Body of pancreas (tissue), 4 donors: Measurements from ENCODE around the gene ANKRD34A. TPM values are rescaled to one million over a fixed set of nuclear protein-coding genes. Genes with fewer than 3 reads are reported as not detected.
A peak's percentile ranks its signal among the peaks of the same experiment; 100 is the strongest.

ENCODE experiments used
- ATAC-seq: fragments of 150-250 bp; one replicate; pipeline ENCODE4 v1.9.1; 2016
- DNase-seq, 4 donors: peaks; one replicate each; pipeline ENCODE4 v3.0.0-alpha.2; 2019
- H3K27ac ChIP-seq, 4 donors: fragments of 200-600 bp; sonication (generic); 1 replicate in 3 of 4; 2 replicates in 1 of 4; pipeline versions ENCODE4 v1.5.1 to v1.6.1; 2016 to 2019; ENCODE audit warnings: mild to moderate bottlenecking in 1 of 4, mixed read lengths in 1 of 4, moderate library complexity in 1 of 4
- H3K27me3 ChIP-seq, 2 donors: fragments of 200-600 bp; sonication (generic); one replicate each; pipeline ENCODE4 v1.6.0; 2016; ENCODE audit warnings: mild to moderate bottlenecking in 1 of 2
- H3K36me3 ChIP-seq, 2 donors: fragments of 200-600 bp; sonication (generic); replicated peaks in 1 of 2; 2 replicates each; pipeline ENCODE4 v1.5.1; 2016; ENCODE audit warnings: low read depth in 2 of 2; ENCODE audit not compliant: insufficient read depth in 1 of 2
- H3K4me1 ChIP-seq: fragments of 200-600 bp; sonication (generic); one replicate; pipeline ENCODE4 v1.6.0; 2016
- H3K4me3 ChIP-seq, 2 donors: fragments of 200-600 bp; sonication (generic); 1 replicate in 1 of 2; 2 replicates in 1 of 2; pipeline ENCODE4 v1.5.1; 2016 to 2019
- H3K9me3 ChIP-seq, 3 donors: fragments of 200-600 bp; sonication (generic); 1 replicate in 2 of 3; 2 replicates in 1 of 3; pipeline ENCODE4 v1.5.1; 2016
- POLR2A ChIP-seq, 3 donors: fragments of 450-650 bp; IDR thresholded peaks; one replicate each; pipeline ENCODE4 v1.6.1; 2016; ENCODE audit warnings: antibody characterized with exemption in 3 of 3, mild to moderate bottlenecking in 2 of 3
- WGBS, 2 donors: methylation state at CpG; one replicate each; pipeline ENCODE4 v1.1.5; 2017; 5-methylcytosine and 5-hydroxymethylcytosine counted together
- intact Hi-C: fragments of 100-400 bp; cut with DNase I; formaldehyde crosslinking; loops from one replicate; pipeline ENCODE4 v1.15.1; 2023
- total RNA-seq, 2 donors: library from RNA; depleted of rRNA; stranded (reverse); fragments of >200 nt; gene quantifications; one replicate each; pipeline ENCODE4 v1.1.0, GENCODE V29; 2016
- TF ChIP-seq, protein P1 (sequence below), 7 experiments: fragments of 450-650 bp in 4 of 7; fragments of 200-600 bp in 3 of 7; sonication (generic) in 3 of 7; IDR thresholded peaks; one replicate each; pipeline ENCODE4 v1.5.1; 2016 to 2019; ENCODE audit warnings: antibody characterized with exemption in 7 of 7

Gene ANKRD34A
- total RNA-seq, 2 donors from 2014 or later: 0.66 TPM; not detected in 1

DNA sequence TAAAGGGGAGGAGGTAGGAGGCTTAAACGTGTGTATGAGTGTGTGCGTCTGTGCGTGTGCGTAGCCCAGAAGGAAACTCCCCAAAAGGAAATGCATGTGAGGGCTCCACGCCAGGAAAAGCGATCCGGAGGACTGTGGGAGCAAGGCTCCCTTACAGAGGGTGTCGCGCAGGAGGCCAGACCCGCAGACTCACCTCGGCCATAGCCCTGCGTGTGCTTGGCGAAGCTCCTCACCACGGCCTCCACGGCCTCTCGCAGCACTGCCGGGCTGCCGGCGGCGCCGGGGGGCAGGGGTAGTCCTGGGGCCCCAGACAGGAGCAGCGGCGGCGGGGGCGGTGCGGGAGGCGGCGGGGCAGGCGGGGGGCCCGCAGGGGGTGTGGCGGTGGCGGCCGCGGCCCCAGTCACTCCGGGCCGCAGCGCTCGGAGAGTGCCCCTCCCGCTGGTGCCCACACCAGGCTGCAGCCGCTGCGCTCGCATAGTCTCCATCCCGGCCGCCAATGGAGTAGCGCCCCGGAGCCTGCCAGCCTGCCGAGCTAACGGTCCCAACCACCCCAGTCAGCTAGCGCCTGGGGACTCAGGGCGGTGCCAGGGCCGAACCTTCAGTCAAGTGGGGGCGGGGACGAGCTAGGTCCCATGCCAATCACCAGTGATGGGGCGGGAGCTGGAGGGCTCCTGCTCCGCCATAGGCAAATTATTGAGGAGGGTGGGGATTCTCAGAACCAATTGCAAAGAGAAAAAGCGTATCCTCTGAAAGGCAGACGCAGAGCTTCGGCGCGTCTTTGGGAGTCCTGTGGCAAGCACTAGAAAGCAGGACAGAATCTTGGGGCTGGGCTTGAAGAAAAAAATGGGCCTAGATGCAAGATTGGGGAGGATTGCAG, 6.7 kb downstream of the ANKRD34A start, which contains the start of gene LIX1L:
LIX1L (minus strand) TSS at position 575 of the 877 bp plus-strand sequence; CDS start at position 485, 90 bp downstream.
- Histone ChIP-seq H3K4me1 (peaks cover 56% of the 10 kb centered on the region), H3K4me3 (peak within 1 kb of the TSS; percentile 26 to 66), H3K9me3 (no peaks in the 10 kb centered on the region), H3K27ac (peak within 1 kb of the TSS; percentile 73 to 94 (median 84)), H3K27me3 (no peaks in the 10 kb centered on the region), H3K36me3 (no peaks in the 10 kb centered on the region)
- 0 to 2% methylated on average over 17 to 58 of the region's 60 CpGs for WGBS, 2 donors
- peak; percentile 36 to 78 (median 71) for TF ChIP-seq POLR2A (IDR thresholded peaks at IDR 0.05)
- TF ChIP-seq, protein P1, sequence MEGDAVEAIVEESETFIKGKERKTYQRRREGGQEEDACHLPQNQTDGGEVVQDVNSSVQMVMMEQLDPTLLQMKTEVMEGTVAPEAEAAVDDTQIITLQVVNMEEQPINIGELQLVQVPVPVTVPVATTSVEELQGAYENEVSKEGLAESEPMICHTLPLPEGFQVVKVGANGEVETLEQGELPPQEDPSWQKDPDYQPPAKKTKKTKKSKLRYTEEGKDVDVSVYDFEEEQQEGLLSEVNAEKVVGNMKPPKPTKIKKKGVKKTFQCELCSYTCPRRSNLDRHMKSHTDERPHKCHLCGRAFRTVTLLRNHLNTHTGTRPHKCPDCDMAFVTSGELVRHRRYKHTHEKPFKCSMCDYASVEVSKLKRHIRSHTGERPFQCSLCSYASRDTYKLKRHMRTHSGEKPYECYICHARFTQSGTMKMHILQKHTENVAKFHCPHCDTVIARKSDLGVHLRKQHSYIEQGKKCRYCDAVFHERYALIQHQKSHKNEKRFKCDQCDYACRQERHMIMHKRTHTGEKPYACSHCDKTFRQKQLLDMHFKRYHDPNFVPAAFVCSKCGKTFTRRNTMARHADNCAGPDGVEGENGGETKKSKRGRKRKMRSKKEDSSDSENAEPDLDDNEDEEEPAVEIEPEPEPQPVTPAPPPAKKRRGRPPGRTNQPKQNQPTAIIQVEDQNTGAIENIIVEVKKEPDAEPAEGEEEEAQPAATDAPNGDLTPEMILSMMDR (IDR thresholded peaks at IDR 0.05): no peak
- DNase-seq: peak; percentile 97
- intact Hi-C loops: no loop called here
- peak; percentile 95 for ATAC-seq

- H3K4me1 ChIP-seq: peaks cover 50% of the 10 kb centered on the region
- WGBS, 2 donors: 3 to 8% methylated on average over 3 of the region's 3 CpGs
- DNase-seq (peak in 2 of 4 donors; percentile 44 to 47), ATAC-seq (no peak)
- H3K36me3 ChIP-seq: no peaks in the 10 kb centered on the region
- H3K9me3 ChIP-seq: no peaks in the 10 kb centered on the region
- intact Hi-C loops: no loop called here
- H3K4me3 ChIP-seq: peak overlapping the region; percentile 26 to 66
- H3K27me3 ChIP-seq: no peaks in the 10 kb centered on the region
- peak overlapping the region; percentile 73 to 94 (median 84) for H3K27ac ChIP-seq
- TF ChIP-seq, protein P1 (IDR thresholded peaks at IDR 0.05): peak in 1 of 7 experiments; percentile 6
- no peak for TF ChIP-seq POLR2A (IDR thresholded peaks at IDR 0.05)
These were observed 7.5 kb downstream of the ANKRD34A start for GRCh38 chr1:145956781-145957442.

DNA sequence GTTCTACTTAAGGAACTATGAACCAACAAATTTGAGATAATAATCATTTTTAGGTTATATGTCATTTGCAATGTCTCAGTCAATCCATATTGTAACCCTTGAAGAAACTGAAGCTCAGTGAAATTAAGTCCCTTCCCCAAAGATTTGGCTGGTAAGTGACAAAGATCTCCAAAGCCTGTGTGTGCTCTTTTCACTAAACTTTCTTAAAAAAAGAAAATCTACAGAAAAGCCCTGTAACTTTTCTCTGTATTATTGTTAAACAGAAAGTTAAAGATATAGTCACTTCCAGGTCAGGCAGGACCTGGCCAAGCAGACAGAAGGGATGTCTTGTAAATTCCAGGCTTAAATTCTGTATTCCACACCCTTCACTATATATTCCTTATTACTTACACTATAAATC, 8.0 kb downstream of the ANKRD34A start:
- peaks cover 45% of the 10 kb centered on the region for H3K4me1 ChIP-seq
- ATAC-seq: no peak

GRCh38 chr1:145955436-145955835, 8.9 kb downstream of the ANKRD34A start:
- WGBS, 2 donors: 55 to 61% methylated on average over 2 of the region's 2 CpGs

More for the DNA sequence above, 8.0 kb downstream of the ANKRD34A start:
- intact Hi-C loops: no loop called here
- Histone ChIP-seq H3K27me3 (no peaks in the 10 kb centered on the region), H3K36me3 (no peaks in the 10 kb centered on the region), H3K4me3 (no peak overlapping the region), H3K27ac (peak overlapping the region in 2 of 4 donors; percentile 85 to 94), H3K9me3 (no peaks in the 10 kb centered on the region)
- DNase-seq: no peak
- TF ChIP-seq, protein P1 (IDR thresholded peaks at IDR 0.05): no peak
- no peak for TF ChIP-seq POLR2A (IDR thresholded peaks at IDR 0.05)

More at GRCh38 chr1:145955436-145955835, 8.9 kb downstream of the ANKRD34A start:
- TF ChIP-seq, protein P1 (IDR thresholded peaks at IDR 0.05): no peak
- TF ChIP-seq POLR2A (IDR thresholded peaks at IDR 0.05): no peak
- intact Hi-C loops: no loop called here
- Histone ChIP-seq H3K27ac (no peak overlapping the region), H3K4me1 (peaks cover 37% of the 10 kb centered on the region), H3K36me3 (no peaks in the 10 kb centered on the region), H3K4me3 (no peak overlapping the region), H3K27me3 (no peaks in the 10 kb centered on the region), H3K9me3 (no peaks in the 10 kb centered on the region)
- DNase-seq: no peak
- no peak for ATAC-seq
